HUES48 (cell line): Measurements from ENCODE around the gene RAP2A.

ENCODE experiments used
- H3K27ac ChIP-seq: one replicate; pipeline ENCODE4 v1.7.0; 2013; ENCODE audit warnings: low read depth, low read length, inconsistent platforms
- H3K27me3 ChIP-seq: 2 replicates; pipeline ENCODE4 v1.6.1; 2013; ENCODE audit warnings: mild to moderate bottlenecking, low read length; ENCODE audit not compliant: control insufficient read depth, insufficient read depth
- H3K36me3 ChIP-seq: 2 replicates; pipeline ENCODE4 v1.6.1; 2013; ENCODE audit warnings: low read length; ENCODE audit not compliant: control insufficient read depth, insufficient read depth
- H3K4me1 ChIP-seq: 2 replicates; pipeline ENCODE4 v1.6.1; 2013; ENCODE audit warnings: mild to moderate bottlenecking, low read length; ENCODE audit not compliant: control insufficient read depth, insufficient read depth
- H3K4me3 ChIP-seq: 2 replicates; pipeline ENCODE4 v1.5.1; 2013; ENCODE audit warnings: mild to moderate bottlenecking, low read depth, low read length
- H3K9ac ChIP-seq: 2 replicates; pipeline ENCODE4 v1.6.1; 2013; ENCODE audit warnings: mild to moderate bottlenecking, low read depth, low read length, moderate library complexity
- H3K9me3 ChIP-seq: 2 replicates; pipeline ENCODE4 v1.6.1; 2013; ENCODE audit warnings: low read length; ENCODE audit not compliant: control insufficient read depth, insufficient read depth

RAP2A gene

GRCh38 chr13:97517967-97518366, 84.0 kb downstream of the RAP2A start:
- no peaks in the 10 kb centered on the region for H3K36me3 ChIP-seq
- H3K4me1 ChIP-seq, result no peaks in the 10 kb centered on the region

More at GRCh38 chr13:97517967-97518366, 84.0 kb downstream of the RAP2A start:
- no peaks in the 10 kb centered on the region for H3K9me3 ChIP-seq
- no peak overlapping the region for H3K4me3 ChIP-seq
- H3K27me3 ChIP-seq, result no peaks in the 10 kb centered on the region
- H3K27ac ChIP-seq, result no peak overlapping the region
- no peak overlapping the region for H3K9ac ChIP-seq
